NB4 (cell line): Measurements from ENCODE around the gene NRG3.

ENCODE experiments used
- MAX ChIP-seq: IDR thresholded peaks from 2 replicates; pipeline ENCODE4 v1.6.1; 2011; ENCODE audit warnings: low read depth, low read length
- POLR2A ChIP-seq: IDR thresholded peaks from 2 replicates; pipeline ENCODE4 v1.6.1; 2011; ENCODE audit warnings: mild to moderate bottlenecking; ENCODE audit not compliant: insufficient read length; ENCODE audit errors: extremely low read depth

GRCh38 chr10:82498976-82499375, 624.0 kb downstream of the NRG3 start:
- TF ChIP-seq POLR2A (no peak), MAX (no peak)
